HL-60 (cell line): ENCODE data around the gene PCLO.

Experiments
- DNase-seq, 2 experiments: peaks; one replicate each; pipeline ENCODE4 v3.0.0-alpha.2; 2010 to 2020; ENCODE audit warnings: low read depth in 1 of 2, low spot score in 1 of 2
- H3K27ac ChIP-seq: fragments of 250-450 bp; sonication (Bioruptor Pico); replicated peaks from 2 replicates; pipeline ENCODE4 v1.5.1; 2020; ENCODE audit warnings: mild to moderate bottlenecking, moderate library complexity
- H3K27me3 ChIP-seq: fragments of 250-450 bp; sonication (Bioruptor Pico); 2 replicates; pipeline ENCODE4 v1.5.1; 2021; ENCODE audit warnings: mild to moderate bottlenecking, moderate library complexity; ENCODE audit not compliant: insufficient read depth, poor library complexity, severe bottlenecking
- H3K4me3 ChIP-seq: replicated peaks from 2 replicates; pipeline ENCODE4 v1.5.1; 2011; ENCODE audit warnings: mild to moderate bottlenecking, control low read depth, low read length; ENCODE audit not compliant: insufficient read depth
- GABPA ChIP-seq: IDR thresholded peaks from 2 replicates; pipeline ENCODE4 v1.6.1; 2012; ENCODE audit warnings: low read depth
- POLR2AphosphoS5 ChIP-seq: IDR thresholded peaks from 2 replicates; pipeline ENCODE4 v1.6.1; 2012; ENCODE audit warnings: low read depth
- SPI1 ChIP-seq: IDR thresholded peaks from 2 replicates; pipeline ENCODE4 v1.6.1; 2012; ENCODE audit warnings: low read depth, mild to moderate bottlenecking, borderline replicate concordance
- TF ChIP-seq, protein P1 (sequence below): IDR thresholded peaks from one replicate; pipeline ENCODE4 v1.5.1; 2011; ENCODE audit warnings: low read length, control low read depth, inconsistent platforms; ENCODE audit not compliant: insufficient read depth
- TF ChIP-seq, protein P2 (sequence below): IDR thresholded peaks from 2 replicates; pipeline ENCODE4 v1.6.1; 2012; ENCODE audit warnings: low read depth; ENCODE audit not compliant: insufficient replicate concordance

PCLO gene

GRCh38 chr7:82975811-82976468 is 186.7 kb downstream of the PCLO start:
- Histone ChIP-seq H3K4me3 (no peak overlapping the region), H3K27ac (no peak overlapping the region), H3K27me3 (no peaks in the 10 kb centered on the region)
- DNase-seq, result no peak
- TF ChIP-seq POLR2AphosphoS5 (no peak), GABPA (no peak), SPI1 (no peak)
- TF ChIP-seq, protein P1, sequence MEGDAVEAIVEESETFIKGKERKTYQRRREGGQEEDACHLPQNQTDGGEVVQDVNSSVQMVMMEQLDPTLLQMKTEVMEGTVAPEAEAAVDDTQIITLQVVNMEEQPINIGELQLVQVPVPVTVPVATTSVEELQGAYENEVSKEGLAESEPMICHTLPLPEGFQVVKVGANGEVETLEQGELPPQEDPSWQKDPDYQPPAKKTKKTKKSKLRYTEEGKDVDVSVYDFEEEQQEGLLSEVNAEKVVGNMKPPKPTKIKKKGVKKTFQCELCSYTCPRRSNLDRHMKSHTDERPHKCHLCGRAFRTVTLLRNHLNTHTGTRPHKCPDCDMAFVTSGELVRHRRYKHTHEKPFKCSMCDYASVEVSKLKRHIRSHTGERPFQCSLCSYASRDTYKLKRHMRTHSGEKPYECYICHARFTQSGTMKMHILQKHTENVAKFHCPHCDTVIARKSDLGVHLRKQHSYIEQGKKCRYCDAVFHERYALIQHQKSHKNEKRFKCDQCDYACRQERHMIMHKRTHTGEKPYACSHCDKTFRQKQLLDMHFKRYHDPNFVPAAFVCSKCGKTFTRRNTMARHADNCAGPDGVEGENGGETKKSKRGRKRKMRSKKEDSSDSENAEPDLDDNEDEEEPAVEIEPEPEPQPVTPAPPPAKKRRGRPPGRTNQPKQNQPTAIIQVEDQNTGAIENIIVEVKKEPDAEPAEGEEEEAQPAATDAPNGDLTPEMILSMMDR, result no peak
- TF ChIP-seq, protein P2, sequence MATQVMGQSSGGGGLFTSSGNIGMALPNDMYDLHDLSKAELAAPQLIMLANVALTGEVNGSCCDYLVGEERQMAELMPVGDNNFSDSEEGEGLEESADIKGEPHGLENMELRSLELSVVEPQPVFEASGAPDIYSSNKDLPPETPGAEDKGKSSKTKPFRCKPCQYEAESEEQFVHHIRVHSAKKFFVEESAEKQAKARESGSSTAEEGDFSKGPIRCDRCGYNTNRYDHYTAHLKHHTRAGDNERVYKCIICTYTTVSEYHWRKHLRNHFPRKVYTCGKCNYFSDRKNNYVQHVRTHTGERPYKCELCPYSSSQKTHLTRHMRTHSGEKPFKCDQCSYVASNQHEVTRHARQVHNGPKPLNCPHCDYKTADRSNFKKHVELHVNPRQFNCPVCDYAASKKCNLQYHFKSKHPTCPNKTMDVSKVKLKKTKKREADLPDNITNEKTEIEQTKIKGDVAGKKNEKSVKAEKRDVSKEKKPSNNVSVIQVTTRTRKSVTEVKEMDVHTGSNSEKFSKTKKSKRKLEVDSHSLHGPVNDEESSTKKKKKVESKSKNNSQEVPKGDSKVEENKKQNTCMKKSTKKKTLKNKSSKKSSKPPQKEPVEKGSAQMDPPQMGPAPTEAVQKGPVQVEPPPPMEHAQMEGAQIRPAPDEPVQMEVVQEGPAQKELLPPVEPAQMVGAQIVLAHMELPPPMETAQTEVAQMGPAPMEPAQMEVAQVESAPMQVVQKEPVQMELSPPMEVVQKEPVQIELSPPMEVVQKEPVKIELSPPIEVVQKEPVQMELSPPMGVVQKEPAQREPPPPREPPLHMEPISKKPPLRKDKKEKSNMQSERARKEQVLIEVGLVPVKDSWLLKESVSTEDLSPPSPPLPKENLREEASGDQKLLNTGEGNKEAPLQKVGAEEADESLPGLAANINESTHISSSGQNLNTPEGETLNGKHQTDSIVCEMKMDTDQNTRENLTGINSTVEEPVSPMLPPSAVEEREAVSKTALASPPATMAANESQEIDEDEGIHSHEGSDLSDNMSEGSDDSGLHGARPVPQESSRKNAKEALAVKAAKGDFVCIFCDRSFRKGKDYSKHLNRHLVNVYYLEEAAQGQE, result no peak

DNA sequence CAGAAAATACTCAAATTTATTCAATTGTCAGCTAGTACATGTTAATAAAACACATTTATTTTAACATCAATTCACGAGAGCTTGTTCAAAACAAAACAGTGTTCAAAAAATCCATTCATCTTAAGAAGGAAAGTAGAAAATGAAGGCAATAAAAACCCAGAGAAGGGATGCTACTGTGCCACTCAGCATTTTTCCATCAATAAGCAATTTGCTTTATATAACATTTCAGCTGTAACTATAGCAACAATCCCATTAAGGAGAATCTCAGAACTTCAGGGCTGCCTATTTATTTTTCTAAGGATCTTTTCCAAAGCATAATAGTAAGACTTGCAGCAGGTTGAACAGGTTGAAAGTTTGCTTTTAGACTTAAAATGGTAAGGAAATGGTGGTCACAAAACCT is 190.5 kb downstream of the PCLO start:
- Histone ChIP-seq H3K4me3 (no peak overlapping the region), H3K27ac (no peak overlapping the region), H3K27me3 (no peaks in the 10 kb centered on the region)
- DNase-seq, result no peak
- TF ChIP-seq, protein P2, result no peak
- TF ChIP-seq, protein P1, result no peak
- TF ChIP-seq POLR2AphosphoS5 (no peak), GABPA (no peak), SPI1 (no peak)

- TF ChIP-seq, protein P2, result no peak
- no peak for TF ChIP-seq GABPA
- TF ChIP-seq SPI1, result no peak
- H3K4me3 ChIP-seq, result no peak overlapping the region
- no peaks in the 10 kb centered on the region for H3K27me3 ChIP-seq
- no peak for DNase-seq
- no peak overlapping the region for H3K27ac ChIP-seq
Measured at GRCh38 chr7:82965088-82966036, 197.3 kb downstream of the PCLO start.
